ENCODE data around the gene IL12RB2. TPM values are rescaled to one million over a fixed set of nuclear protein-coding genes. Genes with fewer than 3 reads are reported as not detected.

Gene IL12RB2
- polyA plus RNA-seq, 1 of the 3 experiments (the other 2 are of a cell fraction), result not detected

DNA sequence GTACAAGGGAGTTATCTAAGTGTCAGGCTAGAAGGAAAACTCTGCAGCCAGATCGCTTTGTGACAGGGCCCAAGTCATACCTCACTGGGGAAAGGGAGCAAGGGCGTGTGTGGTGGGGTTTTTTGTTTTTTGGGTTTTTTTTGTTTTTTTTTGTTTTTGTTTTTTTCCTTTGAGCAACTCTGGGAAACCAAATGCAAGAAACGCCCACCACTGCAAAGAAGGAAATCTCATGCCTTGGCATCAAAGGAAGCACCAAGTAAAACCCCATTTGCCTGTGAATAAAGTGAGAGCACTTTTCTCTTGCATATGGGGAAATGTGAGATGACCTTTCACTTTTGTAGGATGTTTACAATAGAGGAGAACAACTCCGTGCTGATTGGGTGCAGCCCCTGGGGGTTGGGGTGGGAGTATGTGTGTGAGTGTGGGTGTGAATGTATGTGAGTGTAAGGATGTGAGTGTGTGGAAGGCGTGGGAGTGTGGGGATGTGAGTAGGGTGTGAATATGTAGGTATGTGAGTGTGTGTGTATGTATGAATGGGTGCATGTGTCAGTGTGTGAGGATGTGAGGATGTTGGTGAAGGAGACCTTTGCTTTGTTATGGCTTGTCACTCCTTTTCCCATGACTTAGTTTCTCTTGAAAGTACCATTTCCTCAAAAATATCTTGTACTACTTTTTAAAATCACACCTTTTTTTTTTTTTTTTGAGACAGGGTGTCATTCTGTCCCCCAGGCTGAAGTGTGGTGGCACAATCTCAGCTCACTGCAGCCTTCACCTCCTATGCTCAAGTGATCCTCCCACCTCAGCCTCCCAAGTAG is 34.6 kb downstream of the IL12RB2 start:
- no peak overlapping the region for H3K9ac ChIP-seq
- no peak overlapping the region for H2AFZ ChIP-seq (ENCODE audit: low read depth)
- H3K9me3 ChIP-seq, result no peaks in the 10 kb centered on the region
- no peaks in the 10 kb centered on the region for H3K36me3 ChIP-seq (replicated peaks in 1 of 2; ENCODE audit: control insufficient read depth in 1 of 2, insufficient read depth in 2 of 2, low read length in 1 of 2)
- H3K9me2 ChIP-seq, result no peaks in the 10 kb centered on the region
- WGBS (ENCODE audit: low lambda C conversion rate), result 87% methylated on average over 5 of the region's 5 CpGs
- no peak overlapping the region for H3K4me3 ChIP-seq (ENCODE audit: low read depth in 2 of 2, low read length in 1 of 2)
- CTCF ChIA-PET, result interaction anchor here (7.1 kb wide), 1 partner anchor 159 kb away, joined by 125 read pairs; no protein-coding TSS in a partner anchor
- no peak overlapping the region for H3K4me2 ChIP-seq
- no peak for TF ChIP-seq RCOR1 (IDR thresholded peaks at IDR 0.05; ENCODE audit: low read length)
- no peak for TF ChIP-seq TCF12 (IDR thresholded peaks at IDR 0.05)
- no peak for TF ChIP-seq MXI1 (IDR thresholded peaks at IDR 0.05; ENCODE audit: low read depth, low read length)
- no peak for TF ChIP-seq GABPA (IDR thresholded peaks at IDR 0.05; ENCODE audit: low read depth)
- no peak for TF ChIP-seq NRF1 (IDR thresholded peaks at IDR 0.05; ENCODE audit: low read depth, low read length)
- H3K79me2 ChIP-seq (ENCODE audit: insufficient read depth), result no peaks in the 10 kb centered on the region
- DNase-seq, result no peak
- H4K20me1 ChIP-seq (ENCODE audit: insufficient read depth), result no peaks in the 10 kb centered on the region
- peaks cover 18% of the 10 kb centered on the region for H3F3A ChIP-seq (replicated peaks; ENCODE audit: insufficient read depth)
- POLR2A ChIA-PET, result no interaction called here
- no peak overlapping the region for H3K27ac ChIP-seq (ENCODE audit: low read depth in 2 of 2, low read length in 1 of 2)
- H3K4me1 ChIP-seq (ENCODE audit: control insufficient read depth in 1 of 2, insufficient read depth in 2 of 2, low read depth in 1 of 2, low read length in 1 of 2), result peaks cover 0 to 4% of the 10 kb centered on the region in 2 experiments; a peak in 1 of 4 replicates
- H3K27me3 ChIP-seq (ENCODE audit: insufficient read depth), result no peaks in the 10 kb centered on the region

DNA sequence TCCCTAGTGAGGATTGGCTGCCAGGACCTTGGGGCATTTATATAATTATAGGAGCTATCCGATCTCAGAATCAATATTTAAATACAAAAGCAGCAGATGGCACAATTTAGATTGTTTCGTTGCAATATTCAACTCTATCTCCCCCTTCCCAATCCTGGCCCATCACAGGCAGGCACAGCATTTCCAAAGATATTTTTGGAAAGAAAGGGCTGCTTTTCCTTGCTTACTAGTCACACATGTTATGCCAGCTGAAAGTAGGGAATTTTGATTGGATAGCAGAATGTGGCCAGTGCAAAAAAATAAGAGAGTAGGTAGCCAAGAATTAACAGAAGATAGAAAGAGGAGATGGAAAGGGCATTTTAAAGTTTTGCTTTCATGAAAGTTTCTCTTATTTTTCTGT is 37.9 kb downstream of the IL12RB2 start:
- Histone ChIP-seq H3K27ac (ENCODE audit: low read depth in 2 of 2, low read length in 1 of 2) (no peak overlapping the region), H4K20me1 (ENCODE audit: insufficient read depth) (no peaks in the 10 kb centered on the region), H3K9me2 (no peaks in the 10 kb centered on the region), H3K4me3 (ENCODE audit: low read depth in 2 of 2, low read length in 1 of 2) (no peak overlapping the region), H3K9me3 (no peaks in the 10 kb centered on the region), H2AFZ (ENCODE audit: low read depth) (no peak overlapping the region), H3K27me3 (ENCODE audit: insufficient read depth) (no peaks in the 10 kb centered on the region), H3K4me1 (ENCODE audit: control insufficient read depth in 1 of 2, insufficient read depth in 2 of 2, low read depth in 1 of 2, low read length in 1 of 2) (no peaks in the 10 kb centered on the region), H3F3A (replicated peaks; ENCODE audit: insufficient read depth) (no peaks in the 10 kb centered on the region), H3K36me3 (replicated peaks in 1 of 2; ENCODE audit: control insufficient read depth in 1 of 2, insufficient read depth in 2 of 2, low read length in 1 of 2) (no peaks in the 10 kb centered on the region), H3K4me2 (no peak overlapping the region), H3K79me2 (ENCODE audit: insufficient read depth) (no peaks in the 10 kb centered on the region), H3K9ac (no peak overlapping the region)
- DNase-seq, result no peak
- TF ChIP-seq NFIC (IDR thresholded peaks at IDR 0.05; ENCODE audit: borderline replicate concordance) (no peak), JUND (IDR thresholded peaks at IDR 0.05) (no peak), TEAD4 (IDR thresholded peaks at IDR 0.05; ENCODE audit: borderline replicate concordance, insufficient read depth) (no peak), TCF12 (IDR thresholded peaks at IDR 0.05) (no peak), TAF1 (IDR thresholded peaks at IDR 0.05; ENCODE audit: borderline replicate concordance, low read depth, low read length) (no peak), RAD21 (IDR thresholded peaks at IDR 0.05; ENCODE audit: low read length) (no peak)
- ChIA-PET CTCF (interaction anchor here (0.7 to 7.1 kb wide), 7 partner anchors 9 to 421 kb away, joined by 3 to 125 read pairs (median 3); no protein-coding TSS in a partner anchor), POLR2A (no interaction called here)
- 24% methylated on average over 2 of the region's 2 CpGs for WGBS (ENCODE audit: low lambda C conversion rate)

DNA sequence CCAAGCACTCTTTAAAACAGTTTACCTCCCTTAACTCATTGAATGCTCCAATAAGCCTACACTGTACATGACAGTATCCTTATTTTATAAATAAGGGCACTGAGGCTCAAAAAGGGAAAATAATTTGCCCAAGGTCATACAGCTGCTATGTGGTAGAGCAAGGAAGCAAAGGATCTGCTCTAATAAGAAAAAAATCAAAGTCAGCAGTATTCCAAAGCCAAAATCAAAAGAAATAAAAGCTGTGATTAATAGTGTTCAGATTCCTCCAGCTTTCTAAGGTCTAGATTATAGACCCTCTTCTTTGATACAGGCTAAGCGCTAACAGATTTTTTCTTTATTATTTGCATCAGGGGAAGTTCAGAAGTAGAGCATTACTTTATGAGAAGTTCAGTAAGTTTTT is 39.3 kb downstream of the IL12RB2 start:
- ChIA-PET POLR2A (no interaction called here), CTCF (interaction anchor here (0.8 to 7.1 kb wide), 26 partner anchors 8 to 582 kb away, joined by 3 to 125 read pairs (median 4); no protein-coding TSS in a partner anchor)
- no peak for DNase-seq
- Histone ChIP-seq H2AFZ (ENCODE audit: low read depth) (no peak overlapping the region), H4K20me1 (ENCODE audit: insufficient read depth) (no peaks in the 10 kb centered on the region), H3K79me2 (ENCODE audit: insufficient read depth) (no peaks in the 10 kb centered on the region), H3F3A (replicated peaks; ENCODE audit: insufficient read depth) (no peaks in the 10 kb centered on the region), H3K9ac (no peak overlapping the region), H3K27me3 (ENCODE audit: insufficient read depth) (no peaks in the 10 kb centered on the region), H3K4me3 (ENCODE audit: low read depth in 2 of 2, low read length in 1 of 2) (no peak overlapping the region), H3K4me1 (ENCODE audit: control insufficient read depth in 1 of 2, insufficient read depth in 2 of 2, low read depth in 1 of 2, low read length in 1 of 2) (no peaks in the 10 kb centered on the region), H3K27ac (ENCODE audit: low read depth in 2 of 2, low read length in 1 of 2) (no peak overlapping the region), H3K9me2 (no peaks in the 10 kb centered on the region), H3K9me3 (no peaks in the 10 kb centered on the region), H3K36me3 (replicated peaks in 1 of 2; ENCODE audit: control insufficient read depth in 1 of 2, insufficient read depth in 2 of 2, low read length in 1 of 2) (no peaks in the 10 kb centered on the region), H3K4me2 (no peak overlapping the region)
- WGBS (ENCODE audit: low lambda C conversion rate), result 100% methylated on average over 1 of the region's 1 CpG
- TF ChIP-seq NFIC (IDR thresholded peaks at IDR 0.05; ENCODE audit: borderline replicate concordance), result no peak
- TF ChIP-seq SIN3A (IDR thresholded peaks at IDR 0.05; ENCODE audit: borderline replicate concordance, low read depth, low read length), result no peak
- TF ChIP-seq FOSL2 (IDR thresholded peaks at IDR 0.05; ENCODE audit: borderline replicate concordance, low read depth), result no peak
- TF ChIP-seq, protein P1, sequence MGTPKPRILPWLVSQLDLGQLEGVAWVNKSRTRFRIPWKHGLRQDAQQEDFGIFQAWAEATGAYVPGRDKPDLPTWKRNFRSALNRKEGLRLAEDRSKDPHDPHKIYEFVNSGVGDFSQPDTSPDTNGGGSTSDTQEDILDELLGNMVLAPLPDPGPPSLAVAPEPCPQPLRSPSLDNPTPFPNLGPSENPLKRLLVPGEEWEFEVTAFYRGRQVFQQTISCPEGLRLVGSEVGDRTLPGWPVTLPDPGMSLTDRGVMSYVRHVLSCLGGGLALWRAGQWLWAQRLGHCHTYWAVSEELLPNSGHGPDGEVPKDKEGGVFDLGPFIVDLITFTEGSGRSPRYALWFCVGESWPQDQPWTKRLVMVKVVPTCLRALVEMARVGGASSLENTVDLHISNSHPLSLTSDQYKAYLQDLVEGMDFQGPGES (IDR thresholded peaks at IDR 0.05; ENCODE audit: low read depth, low read length), result no peak
- TF ChIP-seq YY1 (IDR thresholded peaks at IDR 0.05; ENCODE audit: low read depth), result no peak
- no peak for TF ChIP-seq RFX5 (IDR thresholded peaks at IDR 0.05; ENCODE audit: low read length)
- no peak for TF ChIP-seq GATA2 (CRISPR knock-in tag; IDR thresholded peaks at IDR 0.05)
- TF ChIP-seq, protein P2, sequence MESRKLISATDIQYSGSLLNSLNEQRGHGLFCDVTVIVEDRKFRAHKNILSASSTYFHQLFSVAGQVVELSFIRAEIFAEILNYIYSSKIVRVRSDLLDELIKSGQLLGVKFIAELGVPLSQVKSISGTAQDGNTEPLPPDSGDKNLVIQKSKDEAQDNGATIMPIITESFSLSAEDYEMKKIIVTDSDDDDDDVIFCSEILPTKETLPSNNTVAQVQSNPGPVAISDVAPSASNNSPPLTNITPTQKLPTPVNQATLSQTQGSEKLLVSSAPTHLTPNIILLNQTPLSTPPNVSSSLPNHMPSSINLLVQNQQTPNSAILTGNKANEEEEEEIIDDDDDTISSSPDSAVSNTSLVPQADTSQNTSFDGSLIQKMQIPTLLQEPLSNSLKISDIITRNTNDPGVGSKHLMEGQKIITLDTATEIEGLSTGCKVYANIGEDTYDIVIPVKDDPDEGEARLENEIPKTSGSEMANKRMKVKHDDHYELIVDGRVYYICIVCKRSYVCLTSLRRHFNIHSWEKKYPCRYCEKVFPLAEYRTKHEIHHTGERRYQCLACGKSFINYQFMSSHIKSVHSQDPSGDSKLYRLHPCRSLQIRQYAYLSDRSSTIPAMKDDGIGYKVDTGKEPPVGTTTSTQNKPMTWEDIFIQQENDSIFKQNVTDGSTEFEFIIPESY (IDR thresholded peaks at IDR 0.05; ENCODE audit: borderline replicate concordance, low read depth), result no peak
- no peak for TF ChIP-seq EP300 (IDR thresholded peaks at IDR 0.05; ENCODE audit: borderline replicate concordance in 1 of 2, low read depth in 1 of 2, low read length in 1 of 2)
- no peak for TF ChIP-seq TCF12 (IDR thresholded peaks at IDR 0.05)
- no peak for TF ChIP-seq TEAD4 (IDR thresholded peaks at IDR 0.05; ENCODE audit: borderline replicate concordance, insufficient read depth)
- TF ChIP-seq NRF1 (IDR thresholded peaks at IDR 0.05; ENCODE audit: low read depth, low read length), result no peak

All from SK-N-SH (cell line).